HEK293 (cell line): ENCODE data around the gene TANC1.

Experiments
- ZBTB1 ChIP-seq: fragments of 450-650 bp; formaldehyde crosslinking; IDR thresholded peaks from 2 replicates; pipeline ENCODE4 v1.5.1; 2016; ENCODE audit warnings: missing biosample characterization, missing genetic modification characterization
- ZNF138 ChIP-seq: fragments of 450-650 bp; formaldehyde crosslinking; IDR thresholded peaks from 2 replicates; pipeline ENCODE4 v1.5.1; 2016; ENCODE audit warnings: missing biosample characterization, missing genetic modification characterization, borderline replicate concordance
- ZNF792 ChIP-seq: fragments of 450-650 bp; formaldehyde crosslinking; IDR thresholded peaks from 2 replicates; pipeline ENCODE4 v1.5.1; 2016; ENCODE audit warnings: missing biosample characterization, missing genetic modification characterization
- TF ChIP-seq, protein P1 (sequence below): fragments of 450-650 bp; formaldehyde crosslinking; IDR thresholded peaks from 2 replicates; pipeline ENCODE4 v1.5.1; 2016; ENCODE audit warnings: missing biosample characterization, missing genetic modification characterization
- TF ChIP-seq, protein P2 (sequence below): fragments of 450-650 bp; formaldehyde crosslinking; IDR thresholded peaks from 2 replicates; pipeline ENCODE4 v1.5.1; 2016; ENCODE audit warnings: missing biosample characterization, missing genetic modification characterization
- TF ChIP-seq, protein P3 (sequence below): fragments of 450-650 bp; formaldehyde crosslinking; IDR thresholded peaks from 2 replicates; pipeline ENCODE4 v1.5.1; 2016; ENCODE audit warnings: missing biosample characterization, missing genetic modification characterization

DNA sequence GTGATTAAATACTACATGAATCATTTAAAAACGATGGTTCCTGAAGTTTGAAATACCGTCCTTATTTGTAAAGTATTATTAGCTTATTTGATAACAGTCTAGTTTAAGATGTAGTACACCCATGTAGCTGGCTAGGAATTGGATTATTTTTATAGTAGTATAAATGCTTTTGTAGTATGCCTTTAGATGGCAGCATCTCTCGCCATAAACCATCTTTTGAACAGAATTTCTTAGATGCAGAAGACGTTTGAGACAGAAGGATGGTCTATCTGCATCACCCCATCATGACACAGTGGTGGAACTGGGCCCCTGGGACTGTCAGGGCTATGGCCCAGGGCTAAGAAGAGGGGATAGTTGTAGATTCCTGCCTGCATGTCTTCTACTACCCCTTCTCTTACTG lies 165.4 kb downstream of the TANC1 start:
- no peak for TF ChIP-seq ZNF792 (tag by site-specific recombination)
- TF ChIP-seq, protein P1, sequence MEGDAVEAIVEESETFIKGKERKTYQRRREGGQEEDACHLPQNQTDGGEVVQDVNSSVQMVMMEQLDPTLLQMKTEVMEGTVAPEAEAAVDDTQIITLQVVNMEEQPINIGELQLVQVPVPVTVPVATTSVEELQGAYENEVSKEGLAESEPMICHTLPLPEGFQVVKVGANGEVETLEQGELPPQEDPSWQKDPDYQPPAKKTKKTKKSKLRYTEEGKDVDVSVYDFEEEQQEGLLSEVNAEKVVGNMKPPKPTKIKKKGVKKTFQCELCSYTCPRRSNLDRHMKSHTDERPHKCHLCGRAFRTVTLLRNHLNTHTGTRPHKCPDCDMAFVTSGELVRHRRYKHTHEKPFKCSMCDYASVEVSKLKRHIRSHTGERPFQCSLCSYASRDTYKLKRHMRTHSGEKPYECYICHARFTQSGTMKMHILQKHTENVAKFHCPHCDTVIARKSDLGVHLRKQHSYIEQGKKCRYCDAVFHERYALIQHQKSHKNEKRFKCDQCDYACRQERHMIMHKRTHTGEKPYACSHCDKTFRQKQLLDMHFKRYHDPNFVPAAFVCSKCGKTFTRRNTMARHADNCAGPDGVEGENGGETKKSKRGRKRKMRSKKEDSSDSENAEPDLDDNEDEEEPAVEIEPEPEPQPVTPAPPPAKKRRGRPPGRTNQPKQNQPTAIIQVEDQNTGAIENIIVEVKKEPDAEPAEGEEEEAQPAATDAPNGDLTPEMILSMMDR = no peak
- TF ChIP-seq, protein P2, sequence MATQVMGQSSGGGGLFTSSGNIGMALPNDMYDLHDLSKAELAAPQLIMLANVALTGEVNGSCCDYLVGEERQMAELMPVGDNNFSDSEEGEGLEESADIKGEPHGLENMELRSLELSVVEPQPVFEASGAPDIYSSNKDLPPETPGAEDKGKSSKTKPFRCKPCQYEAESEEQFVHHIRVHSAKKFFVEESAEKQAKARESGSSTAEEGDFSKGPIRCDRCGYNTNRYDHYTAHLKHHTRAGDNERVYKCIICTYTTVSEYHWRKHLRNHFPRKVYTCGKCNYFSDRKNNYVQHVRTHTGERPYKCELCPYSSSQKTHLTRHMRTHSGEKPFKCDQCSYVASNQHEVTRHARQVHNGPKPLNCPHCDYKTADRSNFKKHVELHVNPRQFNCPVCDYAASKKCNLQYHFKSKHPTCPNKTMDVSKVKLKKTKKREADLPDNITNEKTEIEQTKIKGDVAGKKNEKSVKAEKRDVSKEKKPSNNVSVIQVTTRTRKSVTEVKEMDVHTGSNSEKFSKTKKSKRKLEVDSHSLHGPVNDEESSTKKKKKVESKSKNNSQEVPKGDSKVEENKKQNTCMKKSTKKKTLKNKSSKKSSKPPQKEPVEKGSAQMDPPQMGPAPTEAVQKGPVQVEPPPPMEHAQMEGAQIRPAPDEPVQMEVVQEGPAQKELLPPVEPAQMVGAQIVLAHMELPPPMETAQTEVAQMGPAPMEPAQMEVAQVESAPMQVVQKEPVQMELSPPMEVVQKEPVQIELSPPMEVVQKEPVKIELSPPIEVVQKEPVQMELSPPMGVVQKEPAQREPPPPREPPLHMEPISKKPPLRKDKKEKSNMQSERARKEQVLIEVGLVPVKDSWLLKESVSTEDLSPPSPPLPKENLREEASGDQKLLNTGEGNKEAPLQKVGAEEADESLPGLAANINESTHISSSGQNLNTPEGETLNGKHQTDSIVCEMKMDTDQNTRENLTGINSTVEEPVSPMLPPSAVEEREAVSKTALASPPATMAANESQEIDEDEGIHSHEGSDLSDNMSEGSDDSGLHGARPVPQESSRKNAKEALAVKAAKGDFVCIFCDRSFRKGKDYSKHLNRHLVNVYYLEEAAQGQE = no peak
- TF ChIP-seq ZBTB1 (tag by site-specific recombination) = no peak
- no peak for TF ChIP-seq ZNF138 (tag by site-specific recombination)
- TF ChIP-seq, protein P3, sequence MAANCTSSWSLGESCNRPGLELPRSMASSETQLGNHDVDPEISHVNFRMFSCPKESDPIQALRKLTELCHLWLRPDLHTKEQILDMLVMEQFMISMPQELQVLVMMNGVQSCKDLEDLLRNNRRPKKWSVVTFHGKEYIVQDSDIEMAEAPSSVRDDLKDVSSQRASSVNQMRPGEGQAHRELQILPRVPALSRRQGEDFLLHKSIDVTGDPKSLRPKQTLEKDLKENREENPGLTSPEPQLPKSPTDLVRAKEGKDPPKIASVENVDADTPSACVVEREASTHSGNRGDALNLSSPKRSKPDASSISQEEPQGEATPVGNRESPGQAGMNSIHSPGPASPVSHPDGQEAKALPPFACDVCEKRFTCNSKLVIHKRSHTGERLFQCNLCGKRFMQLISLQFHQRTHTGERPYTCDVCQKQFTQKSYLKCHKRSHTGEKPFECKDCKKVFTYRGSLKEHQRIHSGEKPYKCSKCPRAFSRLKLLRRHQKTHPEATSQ = no peak
